ENCODE results near the gene GRK1.

GRCh38 chr13:113645329-113645728 lies 21.7 kb upstream of the GRK1 start:
- TF ChIP-seq POLR2A (IDR thresholded peaks at IDR 0.05; ENCODE audit: extremely low read depth, insufficient read length) (no peak), CTCF (IDR thresholded peaks at IDR 0.05; ENCODE audit: low read depth, low read length) (no peak), MYC (IDR thresholded peaks at IDR 0.05; ENCODE audit: low read depth, low read length) (no peak)
- TF ChIP-seq, protein P1, sequence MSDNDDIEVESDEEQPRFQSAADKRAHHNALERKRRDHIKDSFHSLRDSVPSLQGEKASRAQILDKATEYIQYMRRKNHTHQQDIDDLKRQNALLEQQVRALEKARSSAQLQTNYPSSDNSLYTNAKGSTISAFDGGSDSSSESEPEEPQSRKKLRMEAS (IDR thresholded peaks at IDR 0.05; ENCODE audit: low read depth, low read length): no peak

Data from NB4 (cell line).